ENCODE measurements around the gene BZW1.

- TF ChIP-seq EP300 (IDR thresholded peaks at IDR 0.05) (no peak), POLR2A (IDR thresholded peaks at IDR 0.05) (no peak)
- TF ChIP-seq, protein P1, sequence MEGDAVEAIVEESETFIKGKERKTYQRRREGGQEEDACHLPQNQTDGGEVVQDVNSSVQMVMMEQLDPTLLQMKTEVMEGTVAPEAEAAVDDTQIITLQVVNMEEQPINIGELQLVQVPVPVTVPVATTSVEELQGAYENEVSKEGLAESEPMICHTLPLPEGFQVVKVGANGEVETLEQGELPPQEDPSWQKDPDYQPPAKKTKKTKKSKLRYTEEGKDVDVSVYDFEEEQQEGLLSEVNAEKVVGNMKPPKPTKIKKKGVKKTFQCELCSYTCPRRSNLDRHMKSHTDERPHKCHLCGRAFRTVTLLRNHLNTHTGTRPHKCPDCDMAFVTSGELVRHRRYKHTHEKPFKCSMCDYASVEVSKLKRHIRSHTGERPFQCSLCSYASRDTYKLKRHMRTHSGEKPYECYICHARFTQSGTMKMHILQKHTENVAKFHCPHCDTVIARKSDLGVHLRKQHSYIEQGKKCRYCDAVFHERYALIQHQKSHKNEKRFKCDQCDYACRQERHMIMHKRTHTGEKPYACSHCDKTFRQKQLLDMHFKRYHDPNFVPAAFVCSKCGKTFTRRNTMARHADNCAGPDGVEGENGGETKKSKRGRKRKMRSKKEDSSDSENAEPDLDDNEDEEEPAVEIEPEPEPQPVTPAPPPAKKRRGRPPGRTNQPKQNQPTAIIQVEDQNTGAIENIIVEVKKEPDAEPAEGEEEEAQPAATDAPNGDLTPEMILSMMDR (IDR thresholded peaks at IDR 0.05) = no peak
These were observed 11.3 kb upstream of the BZW1 start for GRCh38 chr2:200800458-200800857.
